HepG2 (cell line): ENCODE data around the gene TTC1. TPM values are rescaled to one million over a fixed set of nuclear protein-coding genes. Genes with fewer than 3 reads are reported as not detected.

ENCODE experiments used
- ATAC-seq: fragments of 200-7000 bp; cut with Tn5 transposase; 3 replicates; pipeline ENCODE4 v1.9.1; 2020; ENCODE audit warnings: mild to moderate bottlenecking, moderate library complexity
- BruUV-seq: library from RNA; stranded (reverse); fragments of 400-500 nt; replicated peaks from 2 replicates; lab custom pipeline; 2021; lab: Mats Ljungman, UMichigan
- CTCF ChIA-PET: fragments of 300-600 bp; formaldehyde crosslinking; extraction: SDS; loops from one replicate; lab custom pipeline; 2021; ENCODE audit warnings: low total read pairs, inconsistent platforms, low intra/inter-chr PET ratio; lab: Yijun Ruan, JAX
- POLR2A ChIA-PET: fragments of 350-600 bp; sonication (Branson Sonifier 250); formaldehyde crosslinking; loops from one replicate; lab custom pipeline; 2020; ENCODE audit warnings: antibody characterized with exemption, inconsistent platforms; lab: Yijun Ruan, JAX
- DNase-seq: peaks from one replicate; pipeline ENCODE4 v3.0.0-alpha.2; 2015; ENCODE audit warnings: low spot score
- FAIRE-seq: peaks from 3 replicates; lab custom pipeline; 2011; peaks lifted over from hg19 to GRCh38; lab: Jason Lieb, UNC
- H2AFZ ChIP-seq: one replicate; pipeline ENCODE4 v1.6.1; 2011; ENCODE audit warnings: low read length, inconsistent platforms
- H3K27ac ChIP-seq: fragments of 300-600 bp; 3 replicates; pipeline ENCODE4 v1.8.0; 2011; ENCODE audit warnings: mixed run types, mild to moderate bottlenecking, mixed read lengths, low read length, inconsistent platforms; ENCODE audit not compliant: insufficient read depth; ENCODE audit errors: extremely low read length
- H3K27me3 ChIP-seq, 2 experiments: fragments of 200-600 bp in 1 of 2; 2 replicates in 1 of 2; 3 replicates in 1 of 2; pipeline versions ENCODE4 v1.6.0 to v1.8.0; 2011; ENCODE audit warnings: low read length in 2 of 2, mild to moderate bottlenecking in 2 of 2, moderate library complexity in 2 of 2, inconsistent platforms in 1 of 2; ENCODE audit not compliant: insufficient read depth in 2 of 2, control insufficient read depth in 1 of 2
- H3K36me3 ChIP-seq, 2 experiments: fragments of 200-600 bp in 1 of 2; replicated peaks in 1 of 2; 2 replicates in 1 of 2; 3 replicates in 1 of 2; pipeline versions ENCODE4 v1.5.1 to v1.8.0; 2011; ENCODE audit warnings: low read length in 2 of 2, inconsistent platforms in 1 of 2; ENCODE audit not compliant: insufficient read depth in 2 of 2, control insufficient read depth in 1 of 2
- H3K4me1 ChIP-seq: 2 replicates; pipeline ENCODE4 v1.5.1; 2012; ENCODE audit warnings: low read length, inconsistent platforms; ENCODE audit not compliant: insufficient read depth
- H3K4me2 ChIP-seq: 2 replicates; pipeline ENCODE4 v1.6.0; 2011; ENCODE audit warnings: low read depth, low read length, inconsistent platforms
- H3K4me3 ChIP-seq, 3 experiments: fragments of 200-600 bp in 1 of 3; sonication (generic), shearing (Covaris generic) in 1 of 3; replicated peaks in 1 of 3; 2 replicates each; pipeline ENCODE4 v1.5.1; 2011 to 2016; ENCODE audit warnings: low read length in 3 of 3, inconsistent platforms in 2 of 3, low read depth in 2 of 3, mild to moderate bottlenecking in 2 of 3, control low read depth in 1 of 3, mixed read lengths in 1 of 3; ENCODE audit not compliant: insufficient read depth in 1 of 3
- H3K79me2 ChIP-seq: one replicate; pipeline ENCODE4 v1.6.1; 2011; ENCODE audit warnings: low read length, inconsistent platforms; ENCODE audit not compliant: insufficient read depth
- H3K9ac ChIP-seq: 2 replicates; pipeline ENCODE4 v1.6.0; 2011; ENCODE audit warnings: mild to moderate bottlenecking, low read depth, low read length, inconsistent platforms; ENCODE audit not compliant: insufficient read depth
- H3K9me3 ChIP-seq: 2 replicates; pipeline ENCODE4 v1.5.1; 2012; ENCODE audit warnings: mild to moderate bottlenecking, low read length
- H4K20me1 ChIP-seq: 2 replicates; pipeline ENCODE4 v1.6.0; 2011; ENCODE audit warnings: inconsistent platforms, mild to moderate bottlenecking, low read length, moderate library complexity; ENCODE audit not compliant: insufficient read depth
- AGO1 ChIP-seq: fragments of 200-400 bp; formaldehyde crosslinking; IDR thresholded peaks from 2 replicates; pipeline ENCODE4 v1.6.1; 2017; ENCODE audit warnings: mild to moderate bottlenecking, low read depth, low read length, moderate library complexity; ENCODE audit not compliant: poor library complexity, severe bottlenecking
- CBX5 ChIP-seq: sonication (generic); formaldehyde crosslinking; IDR thresholded peaks from 2 replicates; pipeline ENCODE4 v1.4.0; 2020; ENCODE audit warnings: missing genetic modification reagents, borderline replicate concordance
- DR1 ChIP-seq: sonication (generic); formaldehyde crosslinking; IDR thresholded peaks from 2 replicates; pipeline ENCODE4 v1.8.0; 2021; ENCODE audit warnings: mild to moderate bottlenecking, missing genetic modification reagents, inconsistent platforms
- ELK4 ChIP-seq: sonication (generic); formaldehyde crosslinking; IDR thresholded peaks from 2 replicates; pipeline ENCODE4 v1.9.0; 2021; ENCODE audit warnings: missing genetic modification reagents, borderline replicate concordance
- MAFK ChIP-seq, 2 experiments: IDR thresholded peaks in 1 of 2; conservative IDR thresholded peaks in 1 of 2; 2 replicates each; pipeline ENCODE4 v1.6.1; 2011; ENCODE audit warnings: improper control_type of control experiment in 2 of 2, low read length in 2 of 2
- NFE2L2 ChIP-seq: fragments of 150-350 bp; IDR thresholded peaks from 2 replicates; pipeline ENCODE4 v1.6.1; 2014; ENCODE audit warnings: low read length
- ONECUT2 ChIP-seq: sonication (generic); formaldehyde crosslinking; IDR thresholded peaks from 2 replicates; pipeline ENCODE4 v1.4.0; 2020; ENCODE audit warnings: missing genetic modification reagents
- PRPF4 ChIP-seq: fragments of 200-400 bp; formaldehyde crosslinking; IDR thresholded peaks from 2 replicates; pipeline ENCODE4 v1.6.1; 2016; ENCODE audit warnings: low read length, low read depth; ENCODE audit not compliant: poor library complexity, severe bottlenecking
- ZNF20 ChIP-seq: sonication (generic); formaldehyde crosslinking; IDR thresholded peaks from 2 replicates; pipeline ENCODE4 v1.4.0; 2020; ENCODE audit warnings: mild to moderate bottlenecking, moderate library complexity, missing genetic modification reagents
- ZNF256 ChIP-seq: sonication (generic); formaldehyde crosslinking; conservative IDR thresholded peaks from 2 replicates; pipeline ENCODE4 v1.4.0; 2020; ENCODE audit warnings: missing genetic modification reagents
- ZNF629 ChIP-seq: sonication (generic); formaldehyde crosslinking; conservative IDR thresholded peaks from 2 replicates; pipeline ENCODE4 v1.5.0; 2020; ENCODE audit warnings: missing genetic modification reagents
- ZSCAN29 ChIP-seq: sonication (generic); formaldehyde crosslinking; conservative IDR thresholded peaks from 2 replicates; pipeline ENCODE4 v1.4.0; 2020; ENCODE audit warnings: mild to moderate bottlenecking, missing genetic modification reagents
- WGBS: methylation state at CpG from one replicate; pipeline ENCODE4 v1.1.6; 2017; ENCODE audit warnings: low lambda C conversion rate; 5-methylcytosine and 5-hydroxymethylcytosine counted together
- in situ Hi-C: cut with HindIII; loops from 2 replicates; pipeline ENCODE4 v1.10.0; 2017; ENCODE audit warnings: low pct_unique_long_range_greater_than_20kb; ENCODE audit not compliant: extremely low pct_ligation_motif_present
- intact Hi-C: fragments of 100-400 bp; cut with micrococcal nuclease; formaldehyde crosslinking; loops from one replicate; pipeline ENCODE4 v1.10.0; 2022; ENCODE audit not compliant: unreplicated experiment
- polyA plus RNA-seq, 8 experiments: library from polyadenylated mRNA; depleted of rRNA in 3 of 8; stranded (reverse) in 7 of 8; unstranded in 1 of 8; fragments of >200 nt; fragmentation: Illumina TruSeq in 4 of 8; extraction: Trizol in 4 of 8; gene quantifications; 2 replicates each; pipeline versions ENCODE4 v1.2.1 to v1.2.3, GENCODE V29; 2011 to 2016; ENCODE audit warnings: low read depth in 4 of 8, missing spikeins in 1 of 8, mixed read lengths in 1 of 8; ENCODE audit not compliant: insufficient read depth in 1 of 8
- total RNA-seq, 5 experiments: library from RNA; depleted of rRNA; stranded (reverse); fragments of >200 nt; fragmentation: Illumina TruSeq; extraction: Trizol; gene quantifications; 2 replicates each; pipeline ENCODE4 v1.2.3, GENCODE V29; 2016; ENCODE audit warnings: low read depth in 1 of 5
- TF ChIP-seq, protein P1 (sequence below): IDR thresholded peaks from 2 replicates; pipeline ENCODE4 v1.6.1; 2016; ENCODE audit warnings: low read depth, borderline replicate concordance
- TF ChIP-seq, protein P2 (sequence below): sonication (generic); formaldehyde crosslinking; IDR thresholded peaks from 2 replicates; pipeline ENCODE4 v1.4.0; 2020; ENCODE audit warnings: missing genetic modification reagents

TTC1 gene
- total and polyA plus RNA-seq, 2 of the 13 experiments (the other 11 are each of a cell fraction or from before 2014, with no cell fraction given), result 16.1 to 72.1 TPM

- no peak for DNase-seq
- Histone ChIP-seq H3K27me3 (no peaks in the 10 kb centered on the region), H3K9ac (no peak overlapping the region), H3K4me1 (no peaks in the 10 kb centered on the region), H3K9me3 (no peaks in the 10 kb centered on the region), H3K79me2 (no peaks in the 10 kb centered on the region), H3K4me2 (no peak overlapping the region), H4K20me1 (no peaks in the 10 kb centered on the region), H2AFZ (no peak overlapping the region), H3K27ac (no peak overlapping the region), H3K36me3 (no peaks in the 10 kb centered on the region), H3K4me3 (no peak overlapping the region)
- 8% methylated on average over 8 of the region's 8 CpGs for WGBS
- ChIA-PET CTCF (no interaction called here), POLR2A (no interaction called here)
- BruUV-seq, result no TSS peak
- TF ChIP-seq ONECUT2 (CRISPR knock-in tag), result no peak
- TF ChIP-seq ZNF629 (CRISPR knock-in tag), result no peak
- no peak for TF ChIP-seq ZSCAN29 (CRISPR knock-in tag)
- no peak for TF ChIP-seq AGO1
- TF ChIP-seq DR1 (CRISPR knock-in tag), result no peak
- TF ChIP-seq ZNF20 (CRISPR knock-in tag), result no peak
- peak; percentile 44 to 51; a peak in 3 of 4 replicates for TF ChIP-seq MAFK (conservative IDR thresholded peaks at IDR 0.05 in 1 of 2, IDR thresholded peaks at IDR 0.05 in 1 of 2; ENCODE audit: low read length in 2 of 2)
- no peak for TF ChIP-seq ZNF256 (CRISPR knock-in tag)
- intact Hi-C loops (no loop called here), in situ Hi-C loops (no loop called here)
- ATAC-seq, result no peak
- FAIRE-seq, result no peak
Measured at GRCh38 chr5:159961176-159962160, 47.5 kb upstream of the TTC1 start.

- Histone ChIP-seq H3K27ac (no peak overlapping the region), H3K4me2 (no peak overlapping the region), H3K27me3 (no peaks in the 10 kb centered on the region), H3K4me3 (no peak overlapping the region), H4K20me1 (no peaks in the 10 kb centered on the region), H2AFZ (no peak overlapping the region), H3K79me2 (no peaks in the 10 kb centered on the region), H3K9me3 (no peaks in the 10 kb centered on the region), H3K9ac (no peak overlapping the region), H3K4me1 (no peaks in the 10 kb centered on the region), H3K36me3 (no peaks in the 10 kb centered on the region)
- DNase-seq (no peak), ATAC-seq (no peak), FAIRE-seq (no peak)
- ChIA-PET CTCF (no interaction called here), POLR2A (no interaction called here)
- BruUV-seq, result no TSS peak
- 20% methylated on average over 4 of the region's 4 CpGs for WGBS
- in situ Hi-C loops, result no loop called here
- intact Hi-C loops, result no loop called here
- TF ChIP-seq, protein P1, sequence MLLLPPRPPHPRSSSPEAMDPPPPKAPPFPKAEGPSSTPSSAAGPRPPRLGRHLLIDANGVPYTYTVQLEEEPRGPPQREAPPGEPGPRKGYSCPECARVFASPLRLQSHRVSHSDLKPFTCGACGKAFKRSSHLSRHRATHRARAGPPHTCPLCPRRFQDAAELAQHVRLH (CRISPR knock-in tag), result no peak
- TF ChIP-seq ELK4 (CRISPR knock-in tag), result no peak
- TF ChIP-seq NFE2L2, result no peak
- TF ChIP-seq, protein P2, sequence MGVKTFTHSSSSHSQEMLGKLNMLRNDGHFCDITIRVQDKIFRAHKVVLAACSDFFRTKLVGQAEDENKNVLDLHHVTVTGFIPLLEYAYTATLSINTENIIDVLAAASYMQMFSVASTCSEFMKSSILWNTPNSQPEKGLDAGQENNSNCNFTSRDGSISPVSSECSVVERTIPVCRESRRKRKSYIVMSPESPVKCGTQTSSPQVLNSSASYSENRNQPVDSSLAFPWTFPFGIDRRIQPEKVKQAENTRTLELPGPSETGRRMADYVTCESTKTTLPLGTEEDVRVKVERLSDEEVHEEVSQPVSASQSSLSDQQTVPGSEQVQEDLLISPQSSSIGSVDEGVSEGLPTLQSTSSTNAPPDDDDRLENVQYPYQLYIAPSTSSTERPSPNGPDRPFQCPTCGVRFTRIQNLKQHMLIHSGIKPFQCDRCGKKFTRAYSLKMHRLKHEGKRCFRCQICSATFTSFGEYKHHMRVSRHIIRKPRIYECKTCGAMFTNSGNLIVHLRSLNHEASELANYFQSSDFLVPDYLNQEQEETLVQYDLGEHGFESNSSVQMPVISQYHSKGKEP (CRISPR knock-in tag), result no peak
- TF ChIP-seq PRPF4, result no peak
- no peak for TF ChIP-seq CBX5
Measured at GRCh38 chr5:159962214-159962613, 46.7 kb upstream of the TTC1 start.
